Adrenal gland (tissue), 5 donors: ENCODE data around the gene XCR1.

Source experiments
- CTCF ChIP-seq, 6 experiments: fragments of 450-650 bp in 4 of 6; fragments of 200-600 bp in 2 of 6; sonication (generic) in 1 of 6; IDR thresholded peaks; 1 replicate in 5 of 6; 2 replicates in 1 of 6; pipeline versions ENCODE4 v1.5.1 to v1.8.0; 2016 to 2021; ENCODE audit warnings: antibody characterized with exemption in 6 of 6, mild to moderate bottlenecking in 2 of 6, moderate library complexity in 1 of 6
- POLR2A ChIP-seq, 2 donors: fragments of 450-650 bp; IDR thresholded peaks; one replicate each; pipeline ENCODE4 v1.6.1; 2017; ENCODE audit warnings: antibody characterized with exemption in 2 of 2, mild to moderate bottlenecking in 2 of 2, moderate library complexity in 1 of 2
- donor health status: DM: no; HTN: no; CAD: no.

- no peak for TF ChIP-seq CTCF (IDR thresholded peaks at IDR 0.05)
- no peak for TF ChIP-seq POLR2A (IDR thresholded peaks at IDR 0.05)
Measured at GRCh38 chr3:45990181-45990580, 37.1 kb downstream of the XCR1 start.
